Stimulated activated CD8-positive, alpha-beta memory T cell treated with anti-CD3 and anti-CD28 coated beads, Interleukin-15, amount 100 ng/mL, for 24 hours (primary cell): ENCODE data around the gene ARHGAP44.
A peak's percentile ranks its signal among the peaks of the same experiment; 100 is the strongest.

Experiments
- DNase-seq: peaks from one replicate; pipeline ENCODE4 v3.0.0-alpha.2; 2020; ENCODE audit warnings: low read depth

Gene ARHGAP44

DNA sequence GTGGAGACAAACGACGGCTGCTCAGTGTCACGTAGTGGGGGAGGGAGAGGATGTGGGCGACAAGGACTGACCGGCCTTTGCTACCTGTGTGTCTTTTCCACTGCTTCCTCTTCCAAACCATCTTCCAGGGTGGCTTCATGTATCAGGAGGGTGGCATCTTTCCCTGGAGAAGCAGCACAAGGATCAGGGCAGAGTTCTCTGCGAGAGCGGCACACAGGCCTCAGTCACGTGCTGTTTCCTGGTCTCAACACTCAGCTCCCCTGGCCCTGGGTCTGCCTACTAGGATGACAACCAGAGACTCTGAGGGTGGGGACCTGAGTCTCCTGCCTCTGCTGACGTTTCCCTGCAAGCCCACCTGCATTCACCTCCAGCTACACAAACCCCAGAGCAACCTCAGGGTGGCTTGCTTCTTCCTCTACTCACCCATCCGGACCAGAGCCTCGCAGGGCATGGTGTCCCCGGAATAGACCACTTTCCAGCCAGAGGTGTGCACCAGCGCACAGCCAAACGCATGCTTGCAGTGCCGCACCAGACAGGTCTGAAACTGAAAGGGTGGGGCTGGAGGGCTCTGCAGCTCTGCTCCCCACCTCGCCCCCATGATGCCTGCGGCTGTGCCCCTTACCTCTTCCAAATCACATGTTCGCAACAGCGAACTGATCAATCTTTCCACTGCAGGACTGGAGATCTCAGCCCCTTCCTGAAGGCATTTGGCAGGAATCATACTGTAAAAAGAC lies 205.2 kb downstream of the ARHGAP44 start:
- DNase-seq: no peak

DNA sequence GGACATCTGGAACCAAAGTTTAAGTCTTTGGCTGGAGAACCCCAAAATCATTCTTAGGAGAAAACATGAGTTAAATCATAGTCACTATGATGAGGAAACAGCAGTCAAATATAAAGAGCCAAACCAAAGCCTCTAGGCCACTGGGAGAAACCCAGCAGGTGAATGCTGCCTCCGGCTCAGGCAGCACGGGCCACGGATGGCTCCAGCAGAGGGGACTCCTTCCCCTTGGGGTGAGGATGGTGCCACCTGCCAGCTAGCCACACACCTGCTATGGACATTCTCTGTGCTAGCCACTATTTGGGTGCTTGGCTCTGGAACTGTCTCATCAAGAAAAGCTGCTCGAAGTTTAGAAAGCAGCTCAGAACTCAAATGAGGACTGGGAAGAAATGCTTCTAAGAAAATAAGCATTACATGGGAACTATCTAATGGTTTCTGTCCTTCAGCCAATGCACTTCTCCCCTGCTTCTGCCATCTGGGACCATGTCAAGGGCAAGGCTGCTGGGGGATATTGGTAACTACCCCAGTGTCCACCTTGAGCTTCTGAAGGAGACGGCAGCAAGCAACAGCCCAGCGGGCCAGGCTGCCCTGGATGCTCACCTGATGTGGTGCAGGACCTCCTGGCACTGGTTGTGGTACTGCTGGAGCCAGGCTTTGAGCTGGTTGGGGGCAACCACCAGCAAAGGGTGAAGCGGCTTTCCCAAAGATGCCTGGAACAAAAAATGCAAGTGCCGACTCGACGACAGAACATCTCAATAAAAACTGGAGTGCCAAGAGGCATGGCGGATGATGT lies 206.0 kb downstream of the ARHGAP44 start:
- DNase-seq: no peak

DNA sequence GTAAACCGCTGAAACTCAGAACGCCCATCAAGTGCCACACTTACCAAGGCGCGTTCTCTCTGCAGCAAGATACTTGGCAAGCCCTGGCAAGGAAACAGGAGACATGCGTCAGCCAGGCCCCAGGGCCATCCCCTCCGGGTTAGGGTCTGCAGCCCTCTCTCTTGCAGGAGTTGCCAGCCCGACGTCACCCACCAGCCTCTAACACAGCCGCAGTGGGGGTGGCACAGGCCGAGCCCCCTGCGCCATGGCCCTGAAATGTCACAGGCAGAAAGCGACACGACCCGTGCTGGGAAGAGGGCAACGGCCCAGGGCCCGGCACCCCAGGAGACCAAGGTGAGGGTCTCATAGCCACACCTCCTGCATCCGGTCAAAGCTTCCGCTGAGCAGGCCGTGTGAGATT lies 206.6 kb downstream of the ARHGAP44 start:
- no peak for DNase-seq

DNA sequence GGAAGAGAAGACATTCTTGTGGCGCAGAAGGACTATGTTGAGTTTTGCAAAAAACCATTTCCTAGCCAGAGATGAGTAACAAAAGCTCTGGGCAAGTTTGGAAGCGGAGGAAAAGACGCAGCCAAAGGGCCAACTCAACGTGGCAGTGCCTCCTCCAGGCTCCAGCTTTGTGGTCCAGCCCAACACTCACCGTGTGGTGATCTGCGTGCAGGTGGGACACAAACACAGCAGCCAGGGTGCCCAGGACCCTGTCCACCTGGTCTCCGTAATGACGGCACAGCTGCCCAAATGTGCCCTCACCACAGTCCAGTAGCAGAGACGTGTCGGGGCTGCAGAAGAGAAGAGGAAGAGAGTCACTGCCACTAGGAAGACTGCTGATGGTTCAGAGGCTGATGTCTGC lies 207.1 kb downstream of the ARHGAP44 start:
- no peak for DNase-seq

DNA sequence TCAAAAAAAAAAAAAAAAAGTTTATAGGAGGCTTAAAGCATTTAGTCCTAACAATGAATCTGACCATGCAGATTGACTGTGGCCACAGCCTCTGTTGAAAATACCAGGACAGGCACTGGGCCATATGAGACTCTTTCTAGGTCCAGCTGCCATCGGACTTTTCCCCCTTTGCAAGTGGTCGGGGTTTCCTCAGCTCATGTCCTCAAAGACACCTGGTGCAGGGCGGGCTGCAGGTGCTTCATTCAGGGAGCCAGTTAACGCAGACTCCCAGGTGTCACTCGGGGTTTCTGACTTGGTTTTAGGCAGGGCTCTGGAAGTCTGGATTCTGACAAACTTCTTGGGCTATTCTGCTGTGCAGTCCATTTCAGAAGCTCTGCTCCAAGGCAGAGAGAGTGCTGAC lies 207.6 kb downstream of the ARHGAP44 start:
- no peak for DNase-seq

DNA sequence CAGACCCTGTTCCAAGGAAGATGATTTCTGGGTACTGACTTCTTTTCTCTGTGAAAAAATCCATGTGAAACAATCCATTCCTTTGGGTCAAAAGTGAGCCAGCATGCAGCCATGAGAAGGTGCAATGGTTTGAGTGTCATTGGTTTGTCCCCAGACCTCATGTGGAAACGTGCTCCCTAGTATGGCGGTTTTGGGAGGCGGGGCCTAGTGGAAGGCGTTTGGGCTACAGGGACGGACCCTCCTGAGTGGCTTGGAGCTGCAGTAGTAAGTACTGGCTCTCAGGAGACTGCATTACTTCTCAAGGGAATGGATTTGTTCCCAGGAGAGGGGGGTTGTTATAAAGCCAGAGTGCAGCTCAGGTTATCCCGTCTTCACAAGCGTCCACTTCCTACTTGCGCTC lies 209.2 kb downstream of the ARHGAP44 start:
- no peak for DNase-seq

DNA sequence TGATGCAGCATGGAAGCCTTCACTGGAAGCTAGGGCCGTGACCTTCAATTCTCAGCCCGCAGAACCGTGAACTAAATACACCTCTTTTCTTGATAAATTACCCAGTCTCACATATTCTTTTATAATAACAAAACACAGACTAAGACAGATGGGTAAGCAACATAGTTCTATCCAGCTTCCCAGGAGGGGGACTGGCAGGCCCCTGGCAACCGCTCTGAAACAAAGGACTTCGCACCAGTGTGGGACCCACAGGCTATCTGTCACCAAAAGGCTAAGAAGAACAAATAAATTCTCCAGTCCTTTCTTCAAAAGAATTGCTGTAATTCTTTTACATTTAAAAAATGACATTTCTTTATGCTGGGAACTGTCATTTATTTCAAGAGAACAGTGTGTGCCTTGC lies 209.6 kb downstream of the ARHGAP44 start:
- no peak for DNase-seq

DNA sequence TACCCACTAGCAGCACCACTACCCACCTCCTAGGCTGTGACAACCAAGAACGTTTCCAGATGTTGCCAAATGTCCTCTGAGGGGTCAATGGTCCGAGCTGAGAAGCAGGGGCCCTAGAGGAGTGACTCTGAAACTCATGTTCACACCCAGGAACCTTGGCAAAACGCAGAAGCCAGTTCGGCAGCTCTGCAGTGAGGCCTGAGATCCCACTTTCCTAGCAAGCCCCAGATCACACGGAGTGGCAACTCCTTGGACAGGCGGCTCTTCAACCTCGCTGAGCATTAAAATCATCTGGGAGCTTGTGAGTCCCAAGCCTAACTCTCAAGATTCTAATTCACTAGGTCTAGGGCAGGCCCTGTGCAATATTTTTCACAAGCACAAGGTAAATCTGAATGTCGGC lies 211.3 kb downstream of the ARHGAP44 start:
- no peak for DNase-seq

DNA sequence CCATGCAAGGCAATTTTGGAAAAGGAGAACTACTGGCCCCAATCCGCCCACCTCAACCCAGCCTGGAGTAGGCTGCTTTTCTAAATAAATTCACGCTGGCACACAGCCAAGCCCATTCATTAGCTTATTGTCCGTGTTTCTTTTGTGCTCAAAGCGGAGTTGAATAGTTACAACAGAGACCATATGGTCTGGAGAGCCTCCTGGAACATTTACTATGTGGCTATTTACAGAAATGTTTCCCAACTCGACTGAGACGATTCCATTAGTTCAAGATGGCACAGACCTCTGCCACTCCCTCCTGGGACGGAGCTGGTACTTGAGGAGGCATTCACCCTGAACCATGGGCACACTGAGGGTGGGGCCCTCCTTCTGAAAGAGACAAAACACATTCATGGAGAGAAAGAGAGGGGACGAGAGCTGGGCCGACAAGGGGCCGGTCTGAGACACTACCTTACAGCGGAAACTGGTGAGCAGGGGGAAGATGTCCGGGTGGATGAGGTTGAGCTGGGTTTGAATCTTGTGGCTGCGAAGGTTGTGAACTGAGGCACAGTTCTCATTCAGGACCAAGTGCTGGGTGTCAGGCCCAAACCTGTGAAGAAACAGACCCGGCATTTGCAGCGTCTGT lies 212.8 kb downstream of the ARHGAP44 start:
- no peak for DNase-seq

DNA sequence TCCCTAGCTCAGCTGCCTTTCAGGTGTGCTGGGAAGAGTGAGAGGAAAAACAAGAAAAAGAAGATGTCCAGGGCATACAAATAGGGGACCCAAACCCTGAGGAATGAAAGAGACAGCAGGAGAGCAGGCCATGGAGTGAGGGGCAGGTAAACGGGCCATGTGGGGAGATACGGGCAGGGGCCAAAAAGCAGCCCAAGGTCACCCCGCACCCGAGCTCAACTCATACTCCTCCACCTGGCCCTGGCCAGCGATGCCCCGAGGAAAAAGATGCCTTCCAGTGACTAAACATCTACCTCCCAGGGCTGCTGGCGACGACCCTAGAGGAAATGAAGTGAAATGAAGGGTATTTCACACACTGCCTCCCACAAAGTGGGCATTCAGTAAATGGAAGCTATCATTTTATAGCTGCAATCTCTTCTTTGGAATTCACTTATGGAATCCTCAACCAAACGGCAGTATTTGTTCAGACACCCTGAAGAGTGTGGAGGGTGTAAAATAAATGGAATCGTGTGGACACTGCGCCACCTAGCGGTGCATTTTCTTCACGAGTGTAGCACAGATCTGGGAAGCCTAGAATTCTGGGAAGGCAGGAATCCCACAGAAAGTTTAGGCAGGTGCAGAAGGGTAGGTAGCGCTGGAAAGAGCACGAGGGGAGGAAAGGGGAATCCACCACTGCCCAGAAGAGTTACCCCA lies 213.6 kb downstream of the ARHGAP44 start:
- peak; percentile 33 for DNase-seq

DNA sequence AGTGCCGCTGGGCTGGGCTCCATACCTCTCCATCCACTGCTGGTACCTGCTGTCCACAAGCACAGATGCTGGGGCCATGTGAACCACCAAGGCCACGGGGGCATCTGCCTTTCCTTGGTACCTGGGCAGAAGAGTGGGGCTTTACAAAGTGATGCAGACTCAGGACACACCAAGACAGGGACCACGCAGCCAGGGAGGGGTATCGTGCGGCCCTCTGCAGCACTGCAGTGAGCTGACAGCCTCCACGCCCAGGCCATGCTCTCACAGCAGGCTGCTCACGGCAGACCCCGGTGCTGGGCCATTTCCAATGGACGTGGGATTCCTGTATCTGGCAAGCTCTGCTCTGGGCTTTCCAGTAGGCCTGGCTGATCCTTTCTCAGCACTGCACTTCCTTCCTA lies 214.2 kb downstream of the ARHGAP44 start:
- DNase-seq: no peak

DNA sequence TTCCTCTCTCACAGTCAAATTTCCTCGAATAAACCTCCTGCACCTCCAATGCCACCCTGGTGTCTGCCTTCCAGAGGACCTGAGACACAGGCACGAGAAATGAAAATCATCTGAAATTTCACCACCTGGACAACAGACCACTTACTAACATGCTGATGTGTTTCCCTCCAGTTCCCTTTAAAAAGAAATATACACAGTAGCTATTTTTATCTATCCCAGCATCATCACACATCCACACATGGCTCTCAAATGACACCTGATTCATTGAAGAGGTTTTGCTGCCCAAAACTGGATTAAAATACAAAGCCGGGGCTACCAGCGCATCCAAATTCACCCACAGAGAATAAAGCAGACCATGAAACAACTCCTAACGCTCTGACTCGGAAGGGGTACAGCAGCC lies 214.6 kb downstream of the ARHGAP44 start:
- no peak for DNase-seq

DNA sequence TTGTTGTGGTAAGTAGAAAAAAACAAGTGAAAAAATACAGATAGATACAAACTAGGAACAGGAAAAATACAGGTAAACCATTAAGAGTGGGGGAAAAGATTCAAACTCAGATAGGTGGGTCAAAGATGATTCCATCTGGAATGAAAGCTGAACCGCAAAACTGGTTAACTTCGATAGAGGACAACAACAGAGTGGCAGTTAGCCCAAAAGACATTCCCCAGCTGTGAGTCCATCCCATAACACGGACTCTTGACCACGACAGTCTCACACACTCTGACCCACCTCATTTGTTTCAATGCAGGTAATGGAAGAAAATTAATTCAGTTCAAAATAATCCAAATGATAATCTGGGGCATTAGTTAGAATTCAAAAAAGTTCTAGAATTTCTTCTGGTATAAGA lies 215.0 kb downstream of the ARHGAP44 start:
- no peak for DNase-seq

DNA sequence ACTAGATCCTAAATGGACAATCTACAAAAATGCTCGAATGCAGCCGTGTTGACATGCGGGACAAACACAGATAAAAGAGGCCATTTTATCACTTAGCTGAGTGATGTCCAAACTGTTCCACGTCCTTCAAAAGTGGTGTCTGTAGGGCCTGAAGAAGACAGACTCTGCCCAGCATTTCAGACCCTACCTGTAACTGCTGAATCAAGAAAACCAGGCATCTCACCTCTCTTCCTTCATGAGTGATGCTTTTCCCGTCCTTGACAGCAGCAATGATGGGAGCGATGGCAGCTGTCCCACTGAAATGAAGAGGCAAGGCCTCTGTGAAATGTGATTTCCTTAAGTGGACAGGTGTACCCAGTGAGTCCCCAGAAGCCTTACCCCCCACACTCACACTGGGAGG lies 216.2 kb downstream of the ARHGAP44 start:
- DNase-seq: no peak

DNA sequence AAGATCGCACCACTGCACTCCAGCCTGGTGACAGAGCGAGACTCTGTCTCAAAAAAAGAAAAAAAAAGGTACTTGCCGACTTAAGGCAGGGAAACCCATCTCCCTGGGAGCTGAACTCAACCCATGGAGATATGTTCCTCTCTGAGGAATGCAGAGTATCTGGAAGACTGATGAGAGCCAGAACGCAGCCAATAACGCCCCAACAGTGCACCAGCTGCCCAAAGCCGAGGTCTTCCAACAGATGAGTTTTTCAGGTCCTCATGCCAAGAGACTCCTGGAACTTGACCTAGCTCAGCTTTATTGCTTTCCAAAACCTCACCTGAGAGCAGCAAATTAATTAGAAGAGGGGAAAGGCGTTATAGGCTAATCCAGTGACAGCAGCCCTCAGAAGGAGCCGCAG lies 219.2 kb downstream of the ARHGAP44 start:
- DNase-seq: no peak

DNA sequence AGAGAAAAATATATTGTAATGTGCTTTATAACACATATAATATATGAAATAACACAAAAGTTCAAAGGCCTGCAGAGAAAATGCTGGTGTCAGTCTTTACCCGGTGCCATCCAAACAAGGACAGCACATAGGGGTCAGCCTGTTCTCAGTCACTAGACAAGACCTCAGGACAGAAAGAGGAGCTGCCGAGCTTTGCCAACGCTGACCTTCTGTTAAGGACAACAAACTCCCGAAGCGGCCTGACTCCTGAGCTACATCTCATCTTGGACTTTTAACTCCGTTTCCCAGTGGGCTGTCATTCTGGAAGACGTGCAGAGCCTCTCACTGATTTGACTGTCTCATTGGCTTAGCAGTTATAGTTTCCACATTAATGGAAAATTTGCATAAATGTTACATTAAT lies 221.7 kb downstream of the ARHGAP44 start:
- no peak for DNase-seq

DNA sequence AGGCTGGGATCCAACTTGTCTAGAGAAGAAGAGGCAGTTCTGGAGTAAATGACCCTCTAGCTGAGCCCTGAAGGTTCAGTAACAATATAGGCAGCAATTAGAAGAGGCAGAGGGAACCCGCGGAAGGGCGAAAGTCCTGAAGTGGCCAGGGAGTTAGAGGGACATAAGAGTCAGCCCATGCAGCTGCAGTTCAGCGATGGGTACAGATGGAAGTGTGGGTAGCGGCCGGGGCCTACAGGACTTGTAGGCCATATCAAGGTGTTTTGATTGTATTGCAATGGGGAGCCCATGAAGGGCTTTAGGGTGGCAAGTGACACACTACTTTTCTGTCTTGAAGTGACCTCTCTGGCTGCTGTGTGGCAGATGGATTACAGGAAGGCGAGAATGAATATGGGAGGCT lies 225.5 kb downstream of the ARHGAP44 start:
- no peak for DNase-seq

DNA sequence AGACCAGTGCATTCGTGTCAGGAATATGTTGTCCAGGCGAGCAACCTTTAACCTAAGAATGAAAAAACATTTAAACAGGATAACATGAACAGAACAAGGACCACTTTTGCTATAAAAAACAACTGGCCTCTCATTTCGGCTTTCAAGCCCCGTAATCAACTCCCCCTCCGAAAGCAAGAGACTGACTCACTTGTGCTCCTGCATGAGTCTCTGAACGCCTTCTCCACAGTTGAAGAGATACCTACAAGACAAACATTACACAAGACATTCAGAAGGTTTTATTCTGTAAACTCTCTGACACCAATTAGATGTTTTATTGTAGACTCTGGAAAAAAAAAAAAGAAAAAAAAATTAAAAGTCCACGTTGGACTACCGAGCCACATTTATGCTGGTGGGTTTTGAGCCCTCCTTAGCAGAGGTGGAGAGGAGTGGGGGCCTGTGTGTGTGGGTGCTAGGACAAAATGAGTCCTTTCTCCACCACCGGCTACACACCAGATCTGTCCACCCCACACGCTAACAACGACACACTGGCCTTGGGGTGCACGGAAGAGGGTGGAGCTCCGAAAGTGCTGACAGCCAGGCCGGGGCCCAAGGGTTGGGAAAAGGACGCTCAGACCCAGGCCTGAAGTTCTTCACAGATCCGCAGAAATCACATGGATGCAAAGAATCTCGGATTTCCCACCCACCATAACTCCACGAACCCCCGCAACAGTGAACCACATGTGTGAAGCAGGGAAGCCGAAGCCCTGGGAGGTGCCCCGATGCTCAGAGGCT lies 227.8 kb downstream of the ARHGAP44 start:
- DNase-seq: peak; percentile 9

DNA sequence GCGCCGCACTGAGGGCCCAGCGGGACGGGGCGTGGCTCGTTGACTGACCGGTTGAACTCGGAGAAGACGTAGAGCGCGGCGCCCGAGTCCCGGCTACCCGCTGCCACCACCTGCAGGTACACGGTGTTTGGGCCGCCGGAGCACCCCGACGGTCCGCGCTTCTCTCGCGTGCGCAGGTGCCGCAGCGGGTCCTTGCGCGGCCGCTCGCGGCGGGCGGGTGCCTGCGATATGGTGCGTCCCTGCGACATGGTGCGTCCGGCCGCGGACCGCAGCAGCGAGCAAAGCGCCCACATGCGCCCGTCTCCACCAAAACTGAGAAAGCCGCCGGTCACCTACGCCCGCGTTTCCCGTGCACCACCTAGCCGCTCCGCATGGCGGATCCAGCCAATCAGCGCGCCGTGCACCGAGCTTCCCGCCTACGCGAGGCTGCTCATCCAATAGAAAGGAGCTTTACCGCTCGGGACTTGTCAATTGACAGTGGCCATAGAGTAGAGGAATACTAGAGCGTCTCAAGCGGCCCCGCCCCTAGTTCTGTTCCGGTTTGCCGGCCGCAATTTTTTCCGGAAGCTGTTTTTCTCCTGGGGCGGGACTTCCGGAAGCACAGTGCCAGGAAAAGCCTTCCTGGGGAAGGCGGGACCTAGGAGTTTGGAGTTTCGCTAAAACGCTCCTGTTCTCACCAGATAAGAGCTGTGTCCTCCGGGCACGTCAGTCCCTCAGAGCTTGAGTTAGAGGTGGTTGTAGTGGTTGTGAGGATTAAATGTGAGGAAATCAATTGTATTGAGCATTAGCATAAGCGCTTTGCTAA lies 228.6 kb downstream of the ARHGAP44 start, which contains the start of gene ELAC2:
TSS of gene ELAC2 (minus strand) at position 373 of the 805 bp plus-strand sequence. CDS start at position 293, 80 bp downstream.
- peak; percentile 91 for DNase-seq

DNA sequence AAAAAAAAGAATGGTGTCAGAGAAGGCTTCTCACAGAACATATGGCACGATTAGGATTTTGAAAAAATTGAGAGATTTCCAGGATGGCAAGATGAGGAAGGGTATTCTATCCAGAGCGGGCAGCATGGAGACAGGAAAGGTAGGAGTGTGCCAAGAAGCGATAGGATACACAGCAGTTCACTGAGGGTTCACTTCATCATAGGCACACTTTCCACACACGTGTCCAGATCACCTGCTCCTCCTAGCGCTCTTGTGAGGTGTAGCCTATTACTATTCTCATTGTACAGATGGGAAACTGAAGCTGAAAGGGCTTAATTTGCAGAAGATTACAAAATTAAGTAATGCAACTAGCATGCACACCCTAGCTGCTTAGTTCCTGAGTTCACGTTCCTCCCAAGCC lies 234.7 kb downstream of the ARHGAP44 start:
- no peak for DNase-seq
